CD4-positive, alpha-beta T cell (primary cell): ENCODE measurements around the gene SORCS2. TPM values are rescaled to one million over a fixed set of nuclear protein-coding genes. Genes with fewer than 3 reads are reported as not detected.

Experiments used
- ATAC-seq: fragments of 200-7000 bp; cut with Tn5 transposase; one replicate; pipeline ENCODE4 v1.10.0; 2022; ENCODE audit warnings: mild to moderate bottlenecking; ENCODE audit not compliant: poor library complexity
- CTCF ChIA-PET: fragments of 350-600 bp; sonication (Branson Sonifier 250); formaldehyde crosslinking; loops from one replicate; lab custom pipeline; 2021; ENCODE audit warnings: antibody characterized with exemption, inconsistent platforms; lab: Charles Lee
- POLR2A ChIA-PET: fragments of 350-600 bp; sonication (Branson Sonifier 250); formaldehyde crosslinking; loops from one replicate; lab custom pipeline; 2021; ENCODE audit warnings: antibody characterized with exemption, inconsistent platforms; lab: Charles Lee
- DNase-seq, 14 experiments: peaks; one replicate each; pipeline ENCODE4 v3.0.0-alpha.2; 2013 to 2020; ENCODE audit warnings: mixed read lengths in 2 of 14
- H3K27ac ChIP-seq, 2 donors: one replicate each; pipeline versions ENCODE4 v1.5.1 to v1.7.0; 2013; ENCODE audit warnings: low read length in 2 of 2, low read depth in 1 of 2, mild to moderate bottlenecking in 1 of 2
- H3K27me3 ChIP-seq, 2 experiments: 1 replicate in 1 of 2; 2 replicates in 1 of 2; pipeline versions ENCODE4 v1.6.1 to v1.7.0; 2013; ENCODE audit warnings: low read length in 2 of 2, control low read depth in 1 of 2, mild to moderate bottlenecking in 1 of 2, moderate library complexity in 1 of 2; ENCODE audit not compliant: insufficient read depth in 2 of 2, control insufficient read depth in 1 of 2
- H3K36me3 ChIP-seq: one replicate; pipeline ENCODE4 v1.6.1; 2013; ENCODE audit warnings: low read length, control low read depth; ENCODE audit not compliant: insufficient read depth
- H3K4me1 ChIP-seq: one replicate; pipeline ENCODE4 v1.6.1; 2013; ENCODE audit warnings: low read length, control low read depth; ENCODE audit not compliant: insufficient read depth
- H3K4me3 ChIP-seq: one replicate; pipeline ENCODE4 v1.5.1; 2013; ENCODE audit warnings: mild to moderate bottlenecking, low read length, moderate library complexity
- H3K9me3 ChIP-seq, 2 experiments: 1 replicate in 1 of 2; 2 replicates in 1 of 2; pipeline versions ENCODE4 v1.6.1 to v1.7.0; 2013; ENCODE audit warnings: low read length in 2 of 2, mild to moderate bottlenecking in 2 of 2, control low read depth in 1 of 2, moderate library complexity in 1 of 2; ENCODE audit not compliant: control insufficient read depth in 1 of 2, insufficient read depth in 1 of 2
- H3K27ac Mint-ChIP-seq: one replicate; pipeline ENCODE4 v1.8.0; 2020; ENCODE audit warnings: mixed read lengths
- H3K27me3 Mint-ChIP-seq: one replicate; pipeline ENCODE4 v1.8.0; 2021; ENCODE audit warnings: mixed read lengths
- H3K36me3 Mint-ChIP-seq: one replicate; pipeline ENCODE4 v1.8.0; 2021; ENCODE audit warnings: low read depth, mixed read lengths
- H3K4me1 Mint-ChIP-seq: one replicate; pipeline ENCODE4 v1.8.0; 2021; ENCODE audit warnings: low read depth, mixed read lengths
- H3K4me3 Mint-ChIP-seq: one replicate; pipeline ENCODE4 v1.8.0; 2020; ENCODE audit warnings: mild to moderate bottlenecking, mixed read lengths
- H3K9me3 Mint-ChIP-seq: one replicate; pipeline ENCODE4 v1.8.0; 2020; ENCODE audit warnings: mixed read lengths
- intact Hi-C, 2 experiments: fragments of 100-400 bp; cut with DNase I in 1 of 2; cut with micrococcal nuclease in 1 of 2; formaldehyde crosslinking; loops; one replicate each; pipeline versions ENCODE4 v1.15.1 to v1.9.0; 2023 to 2025; cut with DNase I, micrococcal nuclease
- total RNA-seq, 174 experiments: library from RNA in 2 of 174; stranded (reverse) in 2 of 174; gene quantifications; one replicate each; pipeline ENCODE4 v1.2.3 and lab custom pipeline; 2021 to 2026
- TF ChIP-seq, protein P1 (sequence below): fragments of 200-600 bp; IDR thresholded peaks from one replicate; pipeline ENCODE4 v1.8.0; 2022; ENCODE audit warnings: antibody characterized with exemption, mild to moderate bottlenecking

SORCS2 gene
- total RNA-seq, 2 experiments from 2014 or later: not detected

DNA sequence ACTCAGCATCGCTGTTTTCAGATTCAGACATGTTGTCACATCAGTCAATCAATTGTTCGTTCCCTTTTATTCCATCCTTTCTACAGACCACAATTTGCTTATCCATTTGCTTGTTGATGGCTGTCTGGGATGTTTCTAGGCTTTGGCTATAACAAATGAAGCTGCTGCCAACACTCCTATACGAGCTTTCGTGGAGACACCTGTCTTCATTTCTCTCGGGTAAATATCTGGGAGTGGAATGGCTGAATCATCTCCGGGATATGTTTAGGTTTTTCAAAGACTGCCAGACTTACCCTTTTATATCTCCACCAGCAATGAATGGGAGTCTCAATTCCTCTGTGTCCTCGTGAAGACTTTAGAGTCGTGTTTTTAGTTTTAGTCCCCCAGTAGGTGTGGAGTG is 118.9 kb downstream of the SORCS2 start:
- H3K27ac ChIP-seq: no peak overlapping the region

DNA sequence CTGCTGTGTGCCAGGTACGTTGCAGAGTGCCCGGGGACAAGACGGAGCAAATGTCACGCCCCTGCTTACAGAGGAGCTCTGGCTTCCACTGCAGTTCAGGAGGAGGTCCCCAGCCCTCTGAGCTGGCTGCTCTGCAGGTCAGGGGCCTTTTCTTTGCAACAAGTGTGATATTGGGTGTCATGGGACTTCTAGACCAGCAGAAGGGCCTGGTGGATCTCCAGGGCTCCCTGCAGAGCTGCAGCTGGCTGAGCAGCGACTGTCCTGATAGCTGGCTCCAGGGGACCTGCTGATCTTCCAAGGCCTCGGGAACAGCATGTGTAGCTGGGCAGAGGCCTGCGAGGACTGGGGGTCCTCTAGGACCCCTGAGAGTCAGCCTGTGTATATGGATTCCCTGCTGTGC is 120.4 kb downstream of the SORCS2 start:
- Mint-ChIP-seq H3K9me3 (peaks cover 2% of the 10 kb centered on the region), H3K36me3 (no peaks in the 10 kb centered on the region), H3K4me3 (no peak overlapping the region), H3K27me3 (peaks cover 8% of the 10 kb centered on the region), H3K4me1 (no peaks in the 10 kb centered on the region), H3K27ac (no peak overlapping the region)
- DNase-seq (no peak), ATAC-seq (no peak)
- Histone ChIP-seq H3K9me3 (peaks cover 0 to 22% of the 10 kb centered on the region in 2 experiments), H3K27me3 (peaks cover under 1 to 2% of the 10 kb centered on the region in 2 experiments), H3K4me3 (no peak overlapping the region), H3K27ac (no peak overlapping the region), H3K4me1 (no peaks in the 10 kb centered on the region), H3K36me3 (no peaks in the 10 kb centered on the region)
- POLR2A ChIA-PET: no interaction called here
- CTCF ChIA-PET: no interaction called here
- intact Hi-C loops: no loop called here
- TF ChIP-seq, protein P1, sequence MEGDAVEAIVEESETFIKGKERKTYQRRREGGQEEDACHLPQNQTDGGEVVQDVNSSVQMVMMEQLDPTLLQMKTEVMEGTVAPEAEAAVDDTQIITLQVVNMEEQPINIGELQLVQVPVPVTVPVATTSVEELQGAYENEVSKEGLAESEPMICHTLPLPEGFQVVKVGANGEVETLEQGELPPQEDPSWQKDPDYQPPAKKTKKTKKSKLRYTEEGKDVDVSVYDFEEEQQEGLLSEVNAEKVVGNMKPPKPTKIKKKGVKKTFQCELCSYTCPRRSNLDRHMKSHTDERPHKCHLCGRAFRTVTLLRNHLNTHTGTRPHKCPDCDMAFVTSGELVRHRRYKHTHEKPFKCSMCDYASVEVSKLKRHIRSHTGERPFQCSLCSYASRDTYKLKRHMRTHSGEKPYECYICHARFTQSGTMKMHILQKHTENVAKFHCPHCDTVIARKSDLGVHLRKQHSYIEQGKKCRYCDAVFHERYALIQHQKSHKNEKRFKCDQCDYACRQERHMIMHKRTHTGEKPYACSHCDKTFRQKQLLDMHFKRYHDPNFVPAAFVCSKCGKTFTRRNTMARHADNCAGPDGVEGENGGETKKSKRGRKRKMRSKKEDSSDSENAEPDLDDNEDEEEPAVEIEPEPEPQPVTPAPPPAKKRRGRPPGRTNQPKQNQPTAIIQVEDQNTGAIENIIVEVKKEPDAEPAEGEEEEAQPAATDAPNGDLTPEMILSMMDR: no peak

More for the DNA sequence above, 118.9 kb downstream of the SORCS2 start:
- Histone ChIP-seq H3K27me3 (peaks cover 2 to 6% of the 10 kb centered on the region in 2 experiments), H3K4me3 (no peak overlapping the region), H3K9me3 (peaks cover 0 to 17% of the 10 kb centered on the region in 2 experiments), H3K4me1 (no peaks in the 10 kb centered on the region), H3K36me3 (no peaks in the 10 kb centered on the region)
- POLR2A ChIA-PET: no interaction called here
- no peak for ATAC-seq
- Mint-ChIP-seq H3K27ac (no peak overlapping the region), H3K9me3 (peaks cover 2% of the 10 kb centered on the region), H3K4me1 (no peaks in the 10 kb centered on the region), H3K27me3 (peaks cover 10% of the 10 kb centered on the region), H3K36me3 (no peaks in the 10 kb centered on the region), H3K4me3 (no peak overlapping the region)
- intact Hi-C loops: no loop called here
- TF ChIP-seq, protein P1: no peak
- CTCF ChIA-PET: no interaction called here
- DNase-seq: no peak

DNA sequence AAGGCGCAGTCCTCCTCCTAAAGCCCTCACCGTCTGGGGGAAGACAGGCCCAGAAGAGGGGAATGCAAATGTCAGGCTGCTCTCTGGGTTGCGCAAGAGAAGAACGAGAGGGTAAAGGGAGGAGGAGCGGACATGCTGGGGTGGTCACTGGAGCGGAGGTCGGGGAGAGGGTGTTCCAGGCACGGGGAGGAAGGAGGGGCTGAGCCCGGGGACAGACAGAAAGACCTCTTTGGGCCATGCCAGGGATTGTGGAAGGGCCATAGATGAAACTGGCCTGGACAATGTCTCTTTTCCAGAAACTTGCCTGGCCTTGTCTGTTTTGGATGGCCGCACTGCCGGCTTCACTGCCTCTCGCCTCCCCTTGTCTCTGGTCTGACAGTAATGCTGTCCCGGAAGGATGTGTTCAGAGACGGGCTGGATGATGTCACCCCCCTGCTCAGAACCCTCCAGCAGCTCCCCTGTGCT is 121.0 kb downstream of the SORCS2 start:
- H3K27me3 Mint-ChIP-seq: peaks cover 5% of the 10 kb centered on the region
- H3K27me3 ChIP-seq: peaks cover 0 to 2% of the 10 kb centered on the region in 2 experiments
- TF ChIP-seq, protein P1: no peak
- H3K27ac Mint-ChIP-seq: no peak overlapping the region
- ATAC-seq (no peak), DNase-seq (no peak)
- H3K9me3 Mint-ChIP-seq: peaks cover 4% of the 10 kb centered on the region
- no peaks in the 10 kb centered on the region for H3K36me3 Mint-ChIP-seq
- no peaks in the 10 kb centered on the region for H3K4me1 Mint-ChIP-seq
- POLR2A ChIA-PET: no interaction called here
- CTCF ChIA-PET: no interaction called here
- no peak overlapping the region for H3K4me3 ChIP-seq
- no peak overlapping the region for H3K4me3 Mint-ChIP-seq
- no peaks in the 10 kb centered on the region for H3K4me1 ChIP-seq
- intact Hi-C loops: no loop called here
- H3K36me3 ChIP-seq: no peaks in the 10 kb centered on the region
- H3K27ac ChIP-seq: no peak overlapping the region
- H3K9me3 ChIP-seq: peaks cover under 1 to 29% of the 10 kb centered on the region in 2 experiments
